Measurements from ENCODE around the gene RXRA.

DNA sequence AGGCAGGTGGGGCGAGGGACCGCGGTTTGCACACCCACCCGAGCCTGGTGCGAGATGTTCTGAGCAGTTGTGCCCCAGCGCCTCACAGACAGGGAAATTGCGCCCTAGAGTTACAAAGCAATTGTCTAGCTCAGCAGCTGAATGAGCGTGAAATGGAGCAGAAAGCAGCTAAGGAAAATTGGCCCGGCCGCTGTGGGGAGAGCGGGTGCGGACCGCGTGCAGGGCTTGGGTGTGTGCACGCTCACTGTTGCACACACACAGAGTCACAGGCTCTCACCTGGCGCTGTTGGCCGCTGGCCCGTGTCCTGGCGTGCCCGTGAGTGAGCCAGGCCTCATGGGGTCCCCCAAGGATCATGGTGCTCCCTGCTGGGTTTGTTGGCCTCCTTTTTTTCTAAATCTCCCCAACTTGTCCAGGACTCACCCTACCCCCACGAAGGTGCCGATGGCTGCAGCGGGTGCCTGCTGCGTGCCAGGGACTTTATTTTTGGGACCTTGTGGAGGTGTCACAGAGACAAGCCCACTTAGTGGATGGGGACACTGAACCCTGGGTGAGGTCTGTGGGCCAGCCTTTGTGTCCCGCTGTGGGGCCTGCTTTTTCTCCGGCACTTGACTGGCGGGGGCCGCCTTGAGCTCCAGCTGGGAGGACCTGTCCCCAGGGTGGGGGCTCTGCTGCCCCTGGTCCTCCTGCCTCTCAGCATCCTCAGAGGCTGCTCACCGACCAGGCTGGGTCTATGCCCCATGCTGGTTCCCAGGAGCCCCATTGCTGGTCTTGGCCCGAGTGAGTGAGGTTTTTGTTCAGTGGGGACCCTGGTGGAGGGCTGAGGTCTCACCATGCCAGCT lies 5.2 kb downstream of the RXRA start:
- TF ChIP-seq, protein P1, sequence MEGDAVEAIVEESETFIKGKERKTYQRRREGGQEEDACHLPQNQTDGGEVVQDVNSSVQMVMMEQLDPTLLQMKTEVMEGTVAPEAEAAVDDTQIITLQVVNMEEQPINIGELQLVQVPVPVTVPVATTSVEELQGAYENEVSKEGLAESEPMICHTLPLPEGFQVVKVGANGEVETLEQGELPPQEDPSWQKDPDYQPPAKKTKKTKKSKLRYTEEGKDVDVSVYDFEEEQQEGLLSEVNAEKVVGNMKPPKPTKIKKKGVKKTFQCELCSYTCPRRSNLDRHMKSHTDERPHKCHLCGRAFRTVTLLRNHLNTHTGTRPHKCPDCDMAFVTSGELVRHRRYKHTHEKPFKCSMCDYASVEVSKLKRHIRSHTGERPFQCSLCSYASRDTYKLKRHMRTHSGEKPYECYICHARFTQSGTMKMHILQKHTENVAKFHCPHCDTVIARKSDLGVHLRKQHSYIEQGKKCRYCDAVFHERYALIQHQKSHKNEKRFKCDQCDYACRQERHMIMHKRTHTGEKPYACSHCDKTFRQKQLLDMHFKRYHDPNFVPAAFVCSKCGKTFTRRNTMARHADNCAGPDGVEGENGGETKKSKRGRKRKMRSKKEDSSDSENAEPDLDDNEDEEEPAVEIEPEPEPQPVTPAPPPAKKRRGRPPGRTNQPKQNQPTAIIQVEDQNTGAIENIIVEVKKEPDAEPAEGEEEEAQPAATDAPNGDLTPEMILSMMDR (IDR thresholded peaks at IDR 0.05 in 8 of 11, conservative IDR thresholded peaks at IDR 0.05 in 3 of 11): no peak
- TF ChIP-seq POLR2AphosphoS5 (IDR thresholded peaks at IDR 0.05) (peak in 1 of 3 donors; percentile 24), POLR2A (IDR thresholded peaks at IDR 0.05) (no peak)

All from spleen (tissue), 7 donors.